Gastrocnemius medialis (tissue), 4 donors: ENCODE measurements around the gene SMTNL2.

Experiments
- CTCF ChIP-seq, 5 experiments: fragments of 450-650 bp in 3 of 5; fragments of 200-600 bp in 2 of 5; sonication (generic) in 2 of 5; IDR thresholded peaks in 4 of 5; conservative IDR thresholded peaks in 1 of 5; 1 replicate in 4 of 5; 2 replicates in 1 of 5; pipeline ENCODE4 v1.5.1; 2016 to 2019; ENCODE audit warnings: antibody characterized with exemption in 5 of 5, mild to moderate bottlenecking in 3 of 5, moderate library complexity in 3 of 5
- POLR2A ChIP-seq, 2 donors: fragments of 450-650 bp; IDR thresholded peaks; one replicate each; pipeline ENCODE4 v1.6.1; 2017; ENCODE audit warnings: antibody characterized with exemption in 2 of 2, mild to moderate bottlenecking in 2 of 2, moderate library complexity in 2 of 2

GRCh38 chr17:4558347-4558971 lies 25.9 kb upstream of the SMTNL2 start:
- TF ChIP-seq CTCF (IDR thresholded peaks at IDR 0.05 in 4 of 5, conservative IDR thresholded peaks at IDR 0.05 in 1 of 5) (no peak), POLR2A (IDR thresholded peaks at IDR 0.05) (no peak)
